ENCODE results near the gene HIPK1. TPM values are rescaled to one million over a fixed set of nuclear protein-coding genes. Genes with fewer than 3 reads are reported as not detected.

HIPK1 gene
- total RNA-seq, 2 experiments from 2014 or later = 20.4 to 52.6 TPM

Other genes with a start within 250 kb of the HIPK1 start
- 7.1 and 11.8 TPM in 2 replicates for gene PHTF1, start 169.8 kb upstream of the HIPK1 start, total RNA-seq (2014; rRNA removed; shearing (Covaris generic))
- gene PHTF1, start 169.8 kb upstream of the HIPK1 start, total RNA-seq (2022) = 17.1 and 18.8 TPM in 2 replicates
- gene RSBN1, start 116.8 kb upstream of the HIPK1 start, total RNA-seq (2014; rRNA removed; shearing (Covaris generic)) = 10.8 and 12.5 TPM in 2 replicates
- 19.0 TPM in 2 replicates for gene RSBN1, start 116.8 kb upstream of the HIPK1 start, total RNA-seq (2022)
- 27.5 and 29.4 TPM in 2 replicates for gene PTPN22, start 57.6 kb upstream of the HIPK1 start, total RNA-seq (2014; rRNA removed; shearing (Covaris generic))
- 53.5 and 63.0 TPM in 2 replicates for gene PTPN22, start 57.6 kb upstream of the HIPK1 start, total RNA-seq (2022)
- 0.46 and 0.82 TPM in 2 replicates for gene BCL2L15, start 41.7 kb upstream of the HIPK1 start, total RNA-seq (2014; rRNA removed; shearing (Covaris generic))
- gene BCL2L15, start 41.7 kb upstream of the HIPK1 start, total RNA-seq (2022) = 1.1 and 1.5 TPM in 2 replicates
- 37.7 and 45.3 TPM in 2 replicates for gene AP4B1, start 24.5 kb upstream of the HIPK1 start, total RNA-seq (2014; rRNA removed; shearing (Covaris generic))
- 40.5 and 42.5 TPM in 2 replicates for gene AP4B1, start 24.5 kb upstream of the HIPK1 start, total RNA-seq (2022)
- gene DCLRE1B, start 24.0 kb upstream of the HIPK1 start, total RNA-seq (2014; rRNA removed; shearing (Covaris generic)) = 17.3 and 20.1 TPM in 2 replicates
- 20.8 and 20.9 TPM in 2 replicates for gene DCLRE1B, start 24.0 kb upstream of the HIPK1 start, total RNA-seq (2022)
- gene OLFML3, start 50.1 kb downstream of the HIPK1 start, total RNA-seq (2014; rRNA removed; shearing (Covaris generic)) = 0.21 and 0.44 TPM in 2 replicates
- gene OLFML3, start 50.1 kb downstream of the HIPK1 start, total RNA-seq (2022) = 0.34 and 0.35 TPM in 2 replicates
- gene SYT6, start 224.5 kb downstream of the HIPK1 start, total RNA-seq (2014; rRNA removed; shearing (Covaris generic)) = not detected in 2 replicates
- gene SYT6, start 224.5 kb downstream of the HIPK1 start, total RNA-seq (2022) = not detected in 2 replicates

Data from OCI-LY7 (cell line).